Measurements from ENCODE around the gene QRFP.

The QRFP gene

GRCh38 chr9:130843049-130843908 is 53.3 kb downstream of the QRFP start:
- no peak for DNase-seq (ENCODE audit: low read depth)
- no peak for TF ChIP-seq CTCF (IDR thresholded peaks at IDR 0.05; ENCODE audit: control insufficient read depth, insufficient read depth, low read depth, low read length, missing control alignments)

More at GRCh38 chr9:130843049-130843908, 53.3 kb downstream of the QRFP start:
- H3K4me3 ChIP-seq (ENCODE audit: control insufficient read depth, low read depth, low read length), result no peak overlapping the region

All from AG09309 (cell line).